ENCODE results near the gene ARTN.

The ARTN gene

DNA sequence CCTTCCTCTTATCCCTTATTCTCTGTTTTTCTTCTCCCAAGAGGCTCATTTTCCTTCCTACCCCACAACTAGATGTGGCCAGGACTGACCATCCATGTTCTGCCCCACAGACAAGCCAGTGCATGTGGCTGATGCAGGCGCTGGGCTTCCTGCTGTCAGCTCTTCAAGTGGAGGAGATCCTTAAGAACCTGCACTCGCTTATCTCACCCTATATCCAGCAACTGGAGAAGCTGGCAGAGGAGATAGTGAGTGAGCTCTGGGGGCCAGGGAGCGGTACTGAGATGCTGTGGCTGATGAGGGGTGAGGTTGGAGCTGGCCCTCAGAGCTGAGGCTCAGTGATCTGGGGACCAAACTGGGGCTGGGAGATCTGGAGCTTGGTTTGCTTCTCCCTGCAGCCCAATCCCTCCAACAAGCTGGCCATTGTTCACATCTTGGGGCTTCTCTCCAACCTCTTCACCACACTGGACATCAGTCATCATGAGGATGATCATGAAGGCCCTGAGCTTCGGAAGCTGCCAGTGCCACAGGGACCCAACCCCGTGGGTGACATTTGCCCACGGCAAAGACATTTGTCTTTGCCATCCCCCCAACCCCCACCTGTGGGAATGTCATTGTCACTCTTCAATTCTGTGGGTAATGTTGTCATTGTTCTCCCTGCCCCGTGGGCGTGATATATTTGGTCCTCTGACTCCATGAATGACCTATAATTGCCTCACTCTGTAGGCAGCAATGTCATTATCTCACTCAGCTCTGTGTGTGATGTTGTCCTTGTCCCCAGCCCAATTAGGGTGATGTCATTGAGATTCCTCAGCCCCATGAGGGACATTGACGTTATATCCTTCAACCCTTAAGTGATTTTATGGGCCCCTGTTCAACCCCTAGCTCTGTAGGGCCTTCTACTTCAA is 25.0 kb downstream of the ARTN start:
- Histone ChIP-seq H3K27me3 (ENCODE audit: insufficient read depth, low read length) (no peaks in the 10 kb centered on the region), H3K36me3 (ENCODE audit: insufficient read depth, low read length) (peaks cover 40% of the 10 kb centered on the region; the same call in 1 of the 2 replicates), H2AFZ (ENCODE audit: low read length) (no peak overlapping the region), H3K4me1 (ENCODE audit: insufficient read depth, low read length, severe bottlenecking) (no peaks in the 10 kb centered on the region), H3K9me3 (ENCODE audit: low read length) (no peaks in the 10 kb centered on the region), H3K27ac (ENCODE audit: low read depth, low read length, poor library complexity, severe bottlenecking) (no peak overlapping the region), H3F3A (ENCODE audit: insufficient read depth, low read length) (no peaks in the 10 kb centered on the region), H3K4me3 (ENCODE audit: low read depth, low read length, poor library complexity, severe bottlenecking) (no peak overlapping the region), H3K9ac (ENCODE audit: low read length) (no peak overlapping the region), H3K9me2 (ENCODE audit: low read depth, low read length) (no peaks in the 10 kb centered on the region), H3K4me2 (ENCODE audit: low read length) (no peak overlapping the region), H3K79me2 (ENCODE audit: insufficient read depth, low read length) (no peaks in the 10 kb centered on the region), H4K20me1 (ENCODE audit: insufficient read depth, low read length) (no peaks in the 10 kb centered on the region)
- no peak for TF ChIP-seq EZH2 (IDR thresholded peaks at IDR 0.05; ENCODE audit: borderline replicate concordance, low read length)
- TF ChIP-seq, protein P1, sequence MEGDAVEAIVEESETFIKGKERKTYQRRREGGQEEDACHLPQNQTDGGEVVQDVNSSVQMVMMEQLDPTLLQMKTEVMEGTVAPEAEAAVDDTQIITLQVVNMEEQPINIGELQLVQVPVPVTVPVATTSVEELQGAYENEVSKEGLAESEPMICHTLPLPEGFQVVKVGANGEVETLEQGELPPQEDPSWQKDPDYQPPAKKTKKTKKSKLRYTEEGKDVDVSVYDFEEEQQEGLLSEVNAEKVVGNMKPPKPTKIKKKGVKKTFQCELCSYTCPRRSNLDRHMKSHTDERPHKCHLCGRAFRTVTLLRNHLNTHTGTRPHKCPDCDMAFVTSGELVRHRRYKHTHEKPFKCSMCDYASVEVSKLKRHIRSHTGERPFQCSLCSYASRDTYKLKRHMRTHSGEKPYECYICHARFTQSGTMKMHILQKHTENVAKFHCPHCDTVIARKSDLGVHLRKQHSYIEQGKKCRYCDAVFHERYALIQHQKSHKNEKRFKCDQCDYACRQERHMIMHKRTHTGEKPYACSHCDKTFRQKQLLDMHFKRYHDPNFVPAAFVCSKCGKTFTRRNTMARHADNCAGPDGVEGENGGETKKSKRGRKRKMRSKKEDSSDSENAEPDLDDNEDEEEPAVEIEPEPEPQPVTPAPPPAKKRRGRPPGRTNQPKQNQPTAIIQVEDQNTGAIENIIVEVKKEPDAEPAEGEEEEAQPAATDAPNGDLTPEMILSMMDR (IDR thresholded peaks at IDR 0.05; ENCODE audit: low read length), result no peak

DNA sequence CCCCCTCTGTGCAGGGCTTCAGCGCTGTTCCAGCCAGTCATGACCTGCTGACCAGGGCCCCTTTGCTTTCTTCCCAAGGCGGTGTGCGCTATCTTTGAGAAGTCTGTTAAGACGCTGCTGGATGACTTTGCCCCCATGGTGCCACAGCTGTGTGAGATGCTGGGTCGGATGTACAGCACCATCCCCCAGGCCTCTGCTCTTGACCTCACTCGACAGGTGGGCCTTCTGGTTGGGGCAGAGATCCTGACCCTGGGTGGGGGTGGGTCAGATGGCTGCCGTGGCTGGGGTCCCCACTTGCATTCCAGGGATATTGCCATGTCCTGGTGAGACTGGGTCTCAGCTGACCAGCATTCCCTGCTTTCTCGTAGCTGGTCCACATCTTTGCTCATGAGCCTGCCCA is 27.2 kb downstream of the ARTN start:
- Histone ChIP-seq H3K36me3 (ENCODE audit: insufficient read depth, low read length) (peaks cover 40% of the 10 kb centered on the region; the same call in 1 of the 2 replicates), H3K27ac (ENCODE audit: low read depth, low read length, poor library complexity, severe bottlenecking) (no peak overlapping the region), H3K9me2 (ENCODE audit: low read depth, low read length) (no peaks in the 10 kb centered on the region), H3K9ac (ENCODE audit: low read length) (no peak overlapping the region), H4K20me1 (ENCODE audit: insufficient read depth, low read length) (no peaks in the 10 kb centered on the region), H2AFZ (ENCODE audit: low read length) (no peak overlapping the region), H3F3A (ENCODE audit: insufficient read depth, low read length) (no peaks in the 10 kb centered on the region), H3K27me3 (ENCODE audit: insufficient read depth, low read length) (no peaks in the 10 kb centered on the region), H3K4me3 (ENCODE audit: low read depth, low read length, poor library complexity, severe bottlenecking) (no peak overlapping the region), H3K4me2 (ENCODE audit: low read length) (no peak overlapping the region), H3K79me2 (ENCODE audit: insufficient read depth, low read length) (no peaks in the 10 kb centered on the region), H3K4me1 (ENCODE audit: insufficient read depth, low read length, severe bottlenecking) (no peaks in the 10 kb centered on the region), H3K9me3 (ENCODE audit: low read length) (no peaks in the 10 kb centered on the region)
- TF ChIP-seq EZH2 (IDR thresholded peaks at IDR 0.05; ENCODE audit: borderline replicate concordance, low read length), result no peak

DNA sequence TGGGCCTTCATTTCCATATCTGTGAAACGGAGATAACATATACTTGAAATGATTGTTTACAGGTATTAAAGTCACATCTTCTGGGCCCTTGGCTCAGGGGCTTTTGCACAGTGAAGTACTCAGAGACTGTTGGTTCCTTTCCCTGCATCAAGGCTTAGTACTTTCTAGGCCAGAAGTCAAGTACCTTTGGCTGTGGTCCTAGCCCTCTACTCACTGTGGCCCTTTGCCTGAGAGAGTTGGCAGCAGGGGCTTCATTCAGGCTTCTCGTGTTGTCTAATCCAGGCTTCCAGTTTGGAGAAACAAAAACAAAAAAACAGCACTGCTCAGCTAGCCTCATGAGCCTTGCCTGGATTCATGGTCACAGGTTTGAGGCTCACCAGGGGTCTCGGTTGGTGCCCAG is 28.1 kb downstream of the ARTN start:
- H3K9me2 ChIP-seq (ENCODE audit: low read depth, low read length), result no peaks in the 10 kb centered on the region
- H3K27ac ChIP-seq (ENCODE audit: low read depth, low read length, poor library complexity, severe bottlenecking), result no peak overlapping the region
- no peaks in the 10 kb centered on the region for H3F3A ChIP-seq (ENCODE audit: insufficient read depth, low read length)
- no peak for TF ChIP-seq EZH2 (IDR thresholded peaks at IDR 0.05; ENCODE audit: borderline replicate concordance, low read length)
- TF ChIP-seq, protein P1 (IDR thresholded peaks at IDR 0.05; ENCODE audit: low read length), result no peak
- no peaks in the 10 kb centered on the region for H3K79me2 ChIP-seq (ENCODE audit: insufficient read depth, low read length)
- no peaks in the 10 kb centered on the region for H3K9me3 ChIP-seq (ENCODE audit: low read length)
- no peak overlapping the region for H3K4me2 ChIP-seq (ENCODE audit: low read length)
- H4K20me1 ChIP-seq (ENCODE audit: insufficient read depth, low read length), result no peaks in the 10 kb centered on the region
- H3K27me3 ChIP-seq (ENCODE audit: insufficient read depth, low read length), result no peaks in the 10 kb centered on the region
- H3K4me3 ChIP-seq (ENCODE audit: low read depth, low read length, poor library complexity, severe bottlenecking), result no peak overlapping the region
- H2AFZ ChIP-seq (ENCODE audit: low read length), result no peak overlapping the region
- peaks cover 37% of the 10 kb centered on the region; the same call in 1 of the 2 replicates for H3K36me3 ChIP-seq (ENCODE audit: insufficient read depth, low read length)
- no peaks in the 10 kb centered on the region for H3K4me1 ChIP-seq (ENCODE audit: insufficient read depth, low read length, severe bottlenecking)
- H3K9ac ChIP-seq (ENCODE audit: low read length), result no peak overlapping the region
